ENCODE data around the gene NEUROG2.

GRCh38 chr4:112562254-112562879 is 46.4 kb upstream of the NEUROG2 start:
- TF ChIP-seq CTCF (IDR thresholded peaks at IDR 0.05) = no peak
- TF ChIP-seq EZH2 (IDR thresholded peaks at IDR 0.05) = no peak
- no peak for TF ChIP-seq EZH2phosphoT487 (IDR thresholded peaks at IDR 0.05)
